Amniotic stem cell (primary cell): ENCODE results near the gene SLC9A9.

ENCODE experiments used
- DNase-seq: peaks from one replicate; lab custom pipeline; 2025; lab: John Stamatoyannopoulos, UW

The SLC9A9 gene

DNA sequence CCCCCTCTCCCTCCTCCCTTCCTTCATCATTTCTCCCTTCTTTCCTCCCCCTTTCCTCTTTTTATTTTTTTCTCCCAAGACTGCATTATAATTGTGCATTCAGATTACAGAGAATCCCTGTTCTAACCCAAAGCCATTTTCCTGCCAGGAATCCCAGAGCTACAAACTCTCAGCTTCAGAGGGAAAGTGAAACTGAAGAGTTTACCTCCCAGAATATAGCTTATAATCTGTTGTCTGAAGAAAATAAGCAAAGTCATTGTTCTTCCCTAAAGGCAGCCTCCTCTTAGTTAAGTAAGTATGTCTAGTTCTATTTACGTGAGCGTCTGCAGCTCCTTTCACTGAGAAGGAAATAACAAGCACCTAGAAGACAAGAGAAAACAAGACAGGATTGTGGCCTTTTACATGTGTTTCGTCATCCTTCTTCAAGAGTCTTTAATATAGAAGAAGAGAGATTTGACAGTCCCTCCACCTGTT, 631.5 kb downstream of the SLC9A9 start:
- DNase-seq, result no peak
